CD4-positive, CD25-positive, alpha-beta regulatory T cell (primary cell): ENCODE results near the gene PRPF19. TPM values are rescaled to one million over a fixed set of nuclear protein-coding genes. Genes with fewer than 3 reads are reported as not detected.

Experiments used
- ATAC-seq, 2 donors: fragments of 150-1000 bp; cut with Tn5 transposase; one replicate each; pipeline ENCODE4 v1.10.0; 2021; ENCODE audit warnings: low read depth in 2 of 2, moderate number of reproducible peaks in 2 of 2, moderate library complexity in 1 of 2
- DNase-seq, 3 donors: peaks; one replicate each; pipeline versions ENCODE4 v3.0.0 to v3.0.0-alpha.2; 2012 to 2022; ENCODE audit warnings: mixed read lengths in 1 of 3
- H3K27ac ChIP-seq: one replicate; pipeline ENCODE4 v1.7.0; 2013; ENCODE audit warnings: mild to moderate bottlenecking, low read length; ENCODE audit not compliant: insufficient read depth, poor library complexity, severe bottlenecking
- H3K27me3 ChIP-seq: one replicate; pipeline ENCODE4 v1.7.0; 2013; ENCODE audit warnings: low read length; ENCODE audit not compliant: control insufficient read depth, insufficient read depth
- H3K36me3 ChIP-seq: one replicate; pipeline ENCODE4 v1.7.0; 2013; ENCODE audit warnings: mild to moderate bottlenecking, low read length, moderate library complexity; ENCODE audit not compliant: control insufficient read depth, insufficient read depth
- H3K4me1 ChIP-seq: 2 replicates; pipeline ENCODE4 v1.7.0; 2013; ENCODE audit warnings: mild to moderate bottlenecking, low read length; ENCODE audit not compliant: insufficient read depth, control insufficient read depth, poor library complexity, severe bottlenecking
- H3K4me3 ChIP-seq: one replicate; pipeline ENCODE4 v1.7.0; 2013; ENCODE audit warnings: low read depth, mild to moderate bottlenecking, low read length, moderate library complexity
- H3K9me3 ChIP-seq, 2 experiments: 1 replicate in 1 of 2; 2 replicates in 1 of 2; pipeline ENCODE4 v1.7.0; 2013; ENCODE audit warnings: low read length in 2 of 2, mild to moderate bottlenecking in 1 of 2, moderate library complexity in 1 of 2; ENCODE audit not compliant: control insufficient read depth in 2 of 2
- H3K27ac Mint-ChIP-seq, 3 donors: one replicate each; pipeline ENCODE4 v1.8.0; 2020 to 2022; ENCODE audit warnings: mild to moderate bottlenecking in 3 of 3, mixed read lengths in 3 of 3, moderate library complexity in 2 of 3
- H3K27me3 Mint-ChIP-seq: one replicate; pipeline ENCODE4 v1.8.0; 2022; ENCODE audit warnings: mild to moderate bottlenecking, mixed read lengths
- H3K36me3 Mint-ChIP-seq: one replicate; pipeline ENCODE4 v1.8.0; 2020; ENCODE audit warnings: mixed read lengths
- H3K4me1 Mint-ChIP-seq, 4 donors: one replicate each; pipeline ENCODE4 v1.8.0; 2020 to 2022; ENCODE audit warnings: mixed read lengths in 4 of 4, mild to moderate bottlenecking in 1 of 4
- H3K4me3 Mint-ChIP-seq, 4 donors: one replicate each; pipeline ENCODE4 v1.8.0; 2020 to 2022; ENCODE audit warnings: mild to moderate bottlenecking in 4 of 4, mixed read lengths in 4 of 4, moderate library complexity in 3 of 4
- H3K9me3 Mint-ChIP-seq, 7 donors: one replicate each; pipeline ENCODE4 v1.8.0; 2020 to 2022; ENCODE audit warnings: mixed read lengths in 7 of 7, mild to moderate bottlenecking in 3 of 7, moderate library complexity in 2 of 7
- polyA plus RNA-seq, 4 donors: library from polyadenylated mRNA; unstranded; fragments of 300-500 nt; fragmentation: Illumina TruSeq; gene quantifications; one replicate each; pipeline ENCODE4 v1.2.3, GENCODE V29; 2021
- total RNA-seq: library from RNA; stranded (reverse); gene quantifications from one replicate; pipeline ENCODE4 v1.2.3, GENCODE V29; 2022

The PRPF19 gene
- total and polyA plus RNA-seq, 5 donors from 2014 or later, result 13.6 to 67.6 (median 13.9) TPM

GRCh38 chr11:60926500-60926899, 20.1 kb upstream of the PRPF19 start:
- peaks cover 34% of the 10 kb centered on the region for H3K27me3 Mint-ChIP-seq

GRCh38 chr11:60925868-60926267, 19.5 kb upstream of the PRPF19 start:
- peaks cover 28% of the 10 kb centered on the region for H3K36me3 ChIP-seq
- peaks cover 8% of the 10 kb centered on the region for H3K27me3 ChIP-seq
- H3K9me3 ChIP-seq, result no peaks in the 10 kb centered on the region
- H3K9me3 Mint-ChIP-seq, result no peaks in the 10 kb centered on the region
- DNase-seq (no peak), ATAC-seq (no peak)
- H3K4me3 ChIP-seq, result no peak overlapping the region
- peak overlapping the region in 2 of 4 donors; percentile 61 to 75 for H3K4me3 Mint-ChIP-seq
- H3K4me1 ChIP-seq, result peaks cover 21% of the 10 kb centered on the region
- H3K36me3 Mint-ChIP-seq, result peaks cover 20% of the 10 kb centered on the region
- no peak overlapping the region for H3K27ac ChIP-seq
- peak overlapping the region in 1 of 3 donors; percentile 15 for H3K27ac Mint-ChIP-seq
- peaks cover 0 to 15% (median 6%) of the 10 kb centered on the region in 4 donors for H3K4me1 Mint-ChIP-seq
- peaks cover 33% of the 10 kb centered on the region for H3K27me3 Mint-ChIP-seq

More at GRCh38 chr11:60926500-60926899, 20.1 kb upstream of the PRPF19 start:
- H3K27me3 ChIP-seq, result peaks cover 8% of the 10 kb centered on the region
- H3K4me1 ChIP-seq, result peaks cover 21% of the 10 kb centered on the region
- Mint-ChIP-seq H3K4me3 (peak overlapping the region in 2 of 4 donors; percentile 40 to 61), H3K9me3 (no peaks in the 10 kb centered on the region), H3K4me1 (peaks cover 0 to 15% (median 6%) of the 10 kb centered on the region in 4 donors), H3K27ac (no peak overlapping the region), H3K36me3 (peaks cover 16% of the 10 kb centered on the region)
- ATAC-seq, result no peak
- no peak overlapping the region for H3K4me3 ChIP-seq
- H3K9me3 ChIP-seq, result no peaks in the 10 kb centered on the region
- no peak overlapping the region for H3K27ac ChIP-seq
- peaks cover 22% of the 10 kb centered on the region for H3K36me3 ChIP-seq
- no peak for DNase-seq

- Mint-ChIP-seq H3K27ac (peak overlapping the region in 1 of 3 donors; percentile 69), H3K4me3 (peak overlapping the region; percentile 43 to 72 (median 57)), H3K36me3 (peaks cover 27% of the 10 kb centered on the region), H3K27me3 (peaks cover 30% of the 10 kb centered on the region), H3K9me3 (no peaks in the 10 kb centered on the region), H3K4me1 (peaks cover 0 to 16% (median 8%) of the 10 kb centered on the region in 4 donors)
- no peak for DNase-seq
- H3K27ac ChIP-seq, result no peak overlapping the region
- peaks cover 8% of the 10 kb centered on the region for H3K27me3 ChIP-seq
- no peak overlapping the region for H3K4me3 ChIP-seq
- no peak for ATAC-seq
- H3K9me3 ChIP-seq, result no peaks in the 10 kb centered on the region
- H3K4me1 ChIP-seq, result peaks cover 21% of the 10 kb centered on the region
- peaks cover 35% of the 10 kb centered on the region for H3K36me3 ChIP-seq
Observed at GRCh38 chr11:60924906-60925853, 18.8 kb upstream of the PRPF19 start.

- H3K4me1 ChIP-seq, result peaks cover 21% of the 10 kb centered on the region
- ATAC-seq (peak in 1 of 2 donors; percentile 20), DNase-seq (no peak)
- H3K4me1 Mint-ChIP-seq, result peaks cover 0 to 21% (median 8%) of the 10 kb centered on the region in 4 donors
- H3K27ac ChIP-seq, result no peak within 1 kb of the TSS
- peak within 1 kb of the TSS in 1 of 3 donors; percentile 69 for H3K27ac Mint-ChIP-seq
- H3K36me3 Mint-ChIP-seq, result peaks cover 35% of the 10 kb centered on the region
- no peaks in the 10 kb centered on the region for H3K9me3 Mint-ChIP-seq
- no peak within 1 kb of the TSS for H3K4me3 ChIP-seq
- peaks cover 5% of the 10 kb centered on the region for H3K27me3 ChIP-seq
- H3K36me3 ChIP-seq, result peaks cover 44% of the 10 kb centered on the region
- no peaks in the 10 kb centered on the region for H3K9me3 ChIP-seq
- H3K4me3 Mint-ChIP-seq, result peak within 1 kb of the TSS; percentile 43 to 76 (median 64)
- H3K27me3 Mint-ChIP-seq, result peaks cover 30% of the 10 kb centered on the region
Observed at GRCh38 chr11:60924110-60924905, 17.9 kb upstream of the PRPF19 start, which contains the start of gene TMEM132A. Gene TMEM132A, plus strand, starts transcription at chr11:60924460. Its CDS starts 174 bp downstream, at chr11:60924634.

GRCh38 chr11:60923800-60924109, 17.4 kb upstream of the PRPF19 start:
- Mint-ChIP-seq H3K36me3 (peaks cover 36% of the 10 kb centered on the region), H3K27me3 (peaks cover 30% of the 10 kb centered on the region), H3K9me3 (no peaks in the 10 kb centered on the region), H3K4me3 (peak overlapping the region in 3 of 4 donors; percentile 30 to 70 (median 67)), H3K27ac (no peak overlapping the region), H3K4me1 (peaks cover 0 to 25% (median 8%) of the 10 kb centered on the region in 4 donors)
- ATAC-seq (no peak), DNase-seq (no peak)
- Histone ChIP-seq H3K4me3 (no peak overlapping the region), H3K36me3 (peaks cover 45% of the 10 kb centered on the region), H3K27ac (no peak overlapping the region), H3K4me1 (peaks cover 21% of the 10 kb centered on the region), H3K9me3 (no peaks in the 10 kb centered on the region), H3K27me3 (peaks cover 5% of the 10 kb centered on the region)

- peaks cover 45% of the 10 kb centered on the region for H3K36me3 ChIP-seq
- H3K27me3 ChIP-seq, result peaks cover 5% of the 10 kb centered on the region
- H3K27ac Mint-ChIP-seq, result no peak overlapping the region
- peaks cover 36% of the 10 kb centered on the region for H3K36me3 Mint-ChIP-seq
- peaks cover 30% of the 10 kb centered on the region for H3K27me3 Mint-ChIP-seq
- ATAC-seq (no peak), DNase-seq (no peak)
- peaks cover 0 to 25% (median 8%) of the 10 kb centered on the region in 4 donors for H3K4me1 Mint-ChIP-seq
- no peak overlapping the region for H3K27ac ChIP-seq
- peaks cover 21% of the 10 kb centered on the region for H3K4me1 ChIP-seq
- no peaks in the 10 kb centered on the region for H3K9me3 ChIP-seq
- H3K4me3 Mint-ChIP-seq, result peak overlapping the region in 3 of 4 donors; percentile 10 to 76 (median 33)
- H3K9me3 Mint-ChIP-seq, result no peaks in the 10 kb centered on the region
- H3K4me3 ChIP-seq, result no peak overlapping the region
Observed at GRCh38 chr11:60923326-60923725, 16.9 kb upstream of the PRPF19 start.

- Mint-ChIP-seq H3K27ac (no peak overlapping the region), H3K4me1 (peaks cover 0 to 25% (median 9%) of the 10 kb centered on the region in 4 donors), H3K36me3 (peaks cover 39% of the 10 kb centered on the region), H3K9me3 (no peaks in the 10 kb centered on the region), H3K27me3 (peaks cover 30% of the 10 kb centered on the region), H3K4me3 (peak overlapping the region in 2 of 4 donors; percentile 10 to 24)
- Histone ChIP-seq H3K36me3 (peaks cover 48% of the 10 kb centered on the region), H3K27ac (no peak overlapping the region), H3K27me3 (peaks cover 5% of the 10 kb centered on the region), H3K4me1 (peaks cover 21% of the 10 kb centered on the region), H3K9me3 (no peaks in the 10 kb centered on the region), H3K4me3 (no peak overlapping the region)
- DNase-seq (no peak), ATAC-seq (no peak)
Observed at GRCh38 chr11:60922906-60923305, 16.5 kb upstream of the PRPF19 start.
